Mononuclear cell (primary cell): ENCODE data around the gene UPB1. TPM values are rescaled to one million over a fixed set of nuclear protein-coding genes. Genes with fewer than 3 reads are reported as not detected.

Source experiments
- total RNA-seq: library from RNA; depleted of rRNA; stranded (reverse); fragments of >200 nt; gene quantifications from one replicate; pipeline ENCODE4 v1.2.3, GENCODE V29; 2012

The UPB1 gene
- total RNA-seq, 1 donor, result 3.6 TPM

Other genes with a start within 250 kb of the UPB1 start
- 18.3 TPM for gene SPECC1L, start 224.5 kb upstream of the UPB1 start, total RNA-seq
- gene ADORA2A, start 67.7 kb upstream of the UPB1 start, total RNA-seq, result 34.3 TPM
- gene GUCD1, start 59.8 kb downstream of the UPB1 start, total RNA-seq, result 88.6 TPM
- 57.9 TPM for gene SNRPD3, start 60.7 kb downstream of the UPB1 start, total RNA-seq
- gene LRRC75B, start 97.7 kb downstream of the UPB1 start, total RNA-seq, result 0.63 TPM
- 8.8 TPM for gene GGT1, start 107.9 kb downstream of the UPB1 start, total RNA-seq